ENCODE measurements around the gene KLK10.
"Not testable (repeated sequence)": the region's sequence is repeated elsewhere in the genome, so short reads cannot be mapped to it uniquely, and the experiment has no call there.

The KLK10 gene

DNA sequence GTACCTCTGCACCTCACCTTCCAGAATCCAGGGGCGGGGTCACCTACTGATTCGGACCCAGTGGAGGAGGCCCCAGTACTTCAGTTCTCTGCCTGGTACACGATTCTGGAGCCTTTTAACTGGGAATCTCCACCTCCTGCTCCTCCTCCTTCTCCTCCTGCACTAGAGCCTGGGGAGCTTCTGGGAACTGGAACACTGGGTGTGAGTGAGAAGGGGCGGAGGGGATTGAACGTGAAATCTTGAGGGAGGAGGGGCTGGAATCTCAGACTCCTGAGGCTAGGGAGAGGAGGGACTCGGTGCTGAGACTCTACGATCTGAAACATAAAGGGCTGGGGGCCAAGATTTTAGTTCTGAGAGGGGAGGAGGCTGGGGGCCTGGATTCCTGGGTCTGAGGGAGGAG, 18.0 kb downstream of the KLK10 start, which contains the start of gene KLK8:
Gene KLK8, minus strand, starts transcription at position 90 of the 400 bp plus-strand sequence. CDS start 437 bp downstream, outside the sequence.
- DNase-seq, result no peak

DNA sequence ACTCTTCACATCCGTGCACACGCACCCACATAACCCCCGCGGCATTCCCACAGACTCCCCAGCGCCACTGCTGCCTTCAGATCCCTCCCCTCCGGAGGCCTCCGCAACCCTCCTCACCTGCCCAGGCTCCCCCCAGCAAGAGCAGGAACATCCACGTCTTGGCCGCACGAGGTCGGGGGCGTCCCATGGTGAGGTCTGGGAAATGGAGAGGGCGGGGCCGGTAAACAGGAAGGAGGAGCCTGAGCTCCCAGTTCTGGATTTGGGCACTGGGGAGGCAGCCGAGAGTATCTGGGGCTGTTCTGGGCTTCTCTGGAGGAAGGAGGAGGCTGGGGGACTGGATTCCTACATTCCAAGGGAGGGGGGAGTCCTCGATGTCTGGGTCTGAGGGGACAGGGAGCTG, 18.5 kb downstream of the KLK10 start:
- DNase-seq, result no peak

DNA sequence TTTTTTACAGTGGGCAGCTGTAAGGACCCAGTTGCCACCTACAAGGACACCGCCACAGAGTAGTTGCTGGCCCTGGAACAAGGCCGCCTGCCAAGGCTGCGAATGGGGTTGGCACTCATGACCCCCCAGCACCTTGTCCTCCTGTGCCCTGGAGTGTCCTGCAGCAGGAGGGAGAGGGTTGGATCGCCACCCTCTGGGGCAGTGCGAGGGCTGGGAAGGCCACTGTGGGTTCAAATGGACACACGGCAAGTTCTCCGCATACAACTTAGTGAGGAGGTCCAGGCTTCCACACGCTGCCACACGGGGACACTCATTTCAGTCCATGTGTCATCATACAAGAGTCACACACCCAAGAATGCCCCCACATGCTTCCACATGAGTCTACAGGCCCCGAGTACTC, 19.1 kb downstream of the KLK10 start:
- DNase-seq, result no peak

DNA sequence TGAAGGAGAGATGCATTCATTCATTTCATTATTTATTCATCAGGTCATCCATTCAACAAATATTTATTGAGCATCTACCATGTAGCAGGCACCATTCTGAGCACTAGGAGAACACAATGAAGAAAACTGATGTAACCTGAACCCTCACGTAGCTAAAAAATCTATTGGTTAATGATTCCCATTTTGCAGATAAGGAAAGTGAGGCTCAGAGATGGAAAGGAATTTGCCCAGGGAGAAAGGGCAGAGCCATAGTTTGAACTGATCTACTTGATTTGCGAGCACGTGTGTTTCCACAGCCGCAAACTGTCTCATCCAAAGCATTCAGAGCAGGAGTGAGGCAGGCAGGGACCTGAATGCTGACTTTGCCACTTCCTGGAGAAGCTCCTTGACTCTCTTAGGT, 20.8 kb downstream of the KLK10 start:
- DNase-seq, result no peak

DNA sequence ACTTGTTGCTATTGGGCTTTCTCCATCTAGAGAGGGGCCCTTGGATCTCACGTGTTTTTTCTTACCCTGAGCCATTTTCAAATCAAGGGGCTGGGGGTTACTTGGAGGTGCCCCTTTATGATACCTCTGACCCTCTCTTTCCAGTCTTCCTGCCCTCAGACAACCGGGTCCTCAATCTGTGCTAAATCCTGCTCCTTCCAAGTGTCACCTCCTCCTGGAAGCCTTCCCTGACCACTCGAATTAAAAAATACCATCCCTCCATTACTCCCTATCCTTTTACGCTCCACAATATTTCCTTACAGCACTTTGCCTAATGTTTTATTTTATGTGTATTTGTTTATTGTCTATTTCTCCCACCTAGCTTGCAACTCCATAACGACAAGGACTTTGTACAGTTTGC, 21.4 kb downstream of the KLK10 start:
- no peak for DNase-seq

DNA sequence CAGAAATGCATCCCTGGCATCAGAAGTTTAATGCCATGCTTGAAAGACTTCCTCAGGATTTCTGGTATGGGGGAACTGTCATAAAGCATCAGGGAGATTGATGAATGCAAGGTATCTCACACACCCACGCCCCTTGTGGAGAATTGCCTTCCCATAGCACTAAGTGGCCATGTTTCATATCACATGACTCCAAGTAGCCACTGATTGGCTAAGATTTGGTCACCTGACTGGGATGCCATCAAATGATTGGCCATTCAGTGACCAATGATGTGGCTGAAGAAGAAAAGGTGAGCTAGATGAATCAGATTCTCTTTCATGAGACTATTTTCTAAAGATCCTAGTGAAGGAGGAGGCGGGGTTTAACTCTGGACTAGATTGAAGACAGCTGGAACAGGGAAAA, 25.4 kb downstream of the KLK10 start:
- DNase-seq, result no peak

DNA sequence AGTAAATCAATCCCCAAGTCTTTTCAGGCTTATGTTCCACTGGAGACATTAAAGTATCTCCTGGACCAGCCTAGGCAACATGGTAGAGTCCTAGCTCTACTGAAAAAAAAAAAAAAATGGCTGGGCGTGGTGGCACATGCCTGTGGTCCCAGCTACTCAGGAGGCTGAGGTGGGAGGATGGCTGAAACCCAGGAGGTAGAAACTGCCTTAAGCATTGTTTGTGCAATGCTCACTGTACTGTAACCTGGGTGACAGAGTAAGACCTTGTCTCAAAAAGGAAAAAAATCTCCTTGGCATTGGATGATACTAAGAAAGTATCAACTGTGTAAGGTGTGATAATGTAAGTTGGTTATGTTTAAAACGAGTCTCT, 26.9 kb downstream of the KLK10 start:
- no peak for DNase-seq

DNA sequence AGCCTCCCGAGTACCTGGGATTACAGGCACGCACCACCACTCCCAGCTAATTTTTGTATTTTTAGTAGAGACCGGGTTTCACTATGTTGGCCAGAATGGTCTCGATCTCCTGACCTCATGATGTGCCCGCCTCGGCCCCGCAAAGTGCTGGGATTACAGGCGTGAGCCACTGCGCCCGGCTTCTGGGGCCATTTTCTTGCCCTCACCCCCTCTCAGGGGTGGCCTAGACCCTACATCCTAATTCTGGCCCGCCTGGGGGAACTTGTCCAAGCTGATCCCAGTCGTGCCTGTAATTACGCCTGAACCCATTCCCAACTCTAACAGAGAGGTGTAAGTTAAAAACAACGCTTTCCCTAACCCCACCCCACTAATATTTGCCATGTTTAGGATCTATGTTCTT, 35.1 kb downstream of the KLK10 start:
- DNase-seq, result not testable (repeated sequence)

DNA sequence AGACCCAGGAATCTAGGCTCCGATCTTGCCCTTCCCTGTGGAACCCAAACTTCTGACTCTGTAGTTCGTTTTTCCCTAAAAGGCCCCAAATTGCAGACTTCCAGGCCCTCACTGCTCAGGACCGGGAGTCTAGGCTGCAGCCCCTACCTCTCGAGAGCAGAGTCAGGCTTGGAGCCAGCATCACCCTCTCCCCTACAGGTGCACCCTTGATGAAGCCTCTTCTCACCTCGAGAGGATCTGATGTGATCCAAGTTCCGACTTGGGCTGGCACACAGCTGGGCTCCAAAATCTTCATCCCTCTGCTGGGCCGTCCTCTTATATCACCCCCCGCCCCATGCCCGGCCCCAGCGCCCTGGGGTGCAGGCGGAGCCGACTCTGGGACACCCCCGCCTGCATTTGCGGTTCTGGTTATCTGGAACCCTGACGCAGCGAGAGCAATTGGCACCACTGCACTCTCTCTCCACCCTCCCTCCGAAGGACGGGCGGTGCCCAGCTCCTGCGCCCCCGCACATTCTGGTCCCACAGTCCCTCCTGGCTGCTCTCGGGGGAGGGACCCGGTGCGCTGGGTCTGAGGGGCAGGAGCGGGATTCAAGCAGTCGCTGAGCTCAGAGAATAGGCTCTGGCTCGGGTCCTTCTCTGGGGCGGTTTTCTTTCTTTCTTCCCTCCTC, 35.8 kb downstream of the KLK10 start, which contains the start of gene KLK7:
Gene KLK7, minus strand, starts transcription at position 293 of the 668 bp plus-strand sequence. CDS start 1,518 bp downstream, outside the sequence.
- DNase-seq, result no peak

DNA sequence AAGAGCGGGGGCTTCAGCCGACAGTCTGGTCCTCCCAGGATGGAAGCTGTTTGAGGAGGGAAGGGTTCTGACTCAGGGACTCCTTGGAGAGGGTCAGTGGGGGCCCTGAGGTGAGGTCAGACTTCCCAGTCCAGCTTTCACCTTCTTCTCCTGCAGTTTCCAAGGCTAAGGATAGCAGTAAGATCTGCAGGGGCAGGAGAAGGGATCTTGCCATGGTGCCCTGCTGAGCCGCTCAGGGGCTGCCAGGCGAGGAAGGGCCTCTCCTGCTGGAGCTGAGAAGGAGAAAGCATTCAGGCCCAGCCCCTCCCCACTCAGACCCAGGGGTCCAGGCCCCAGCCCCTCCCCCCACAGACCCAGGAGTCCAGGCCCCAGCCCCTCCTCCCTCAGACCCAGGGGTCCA, 37.3 kb downstream of the KLK10 start:
- no peak for DNase-seq

DNA sequence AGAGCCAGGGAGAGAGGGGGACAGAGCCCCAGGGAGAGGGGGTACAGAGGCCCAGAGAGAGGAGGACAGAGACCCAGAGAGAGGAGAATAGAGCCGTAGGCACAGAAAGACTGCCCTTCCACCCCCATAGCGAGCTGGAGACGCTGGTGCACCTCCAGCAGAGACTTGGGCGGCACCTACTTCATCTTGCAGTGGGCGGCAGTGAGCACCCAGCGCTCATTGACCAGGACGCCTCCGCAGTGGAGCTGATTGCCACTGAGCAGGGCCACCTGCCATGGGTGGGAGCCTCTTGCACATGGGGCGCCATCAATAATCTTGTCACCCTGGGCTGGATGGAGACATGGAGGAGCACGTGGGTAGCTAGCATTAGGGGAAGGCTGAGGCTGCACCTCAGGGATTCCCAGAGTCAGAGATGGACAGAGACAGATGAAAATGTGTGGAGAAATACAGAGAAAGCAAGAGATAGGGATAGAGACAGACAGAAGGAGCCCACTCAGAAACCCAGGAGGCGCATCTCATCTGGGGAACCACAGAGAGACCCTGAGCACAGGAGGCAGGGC, 37.8 kb downstream of the KLK10 start:
- no peak for DNase-seq

DNA sequence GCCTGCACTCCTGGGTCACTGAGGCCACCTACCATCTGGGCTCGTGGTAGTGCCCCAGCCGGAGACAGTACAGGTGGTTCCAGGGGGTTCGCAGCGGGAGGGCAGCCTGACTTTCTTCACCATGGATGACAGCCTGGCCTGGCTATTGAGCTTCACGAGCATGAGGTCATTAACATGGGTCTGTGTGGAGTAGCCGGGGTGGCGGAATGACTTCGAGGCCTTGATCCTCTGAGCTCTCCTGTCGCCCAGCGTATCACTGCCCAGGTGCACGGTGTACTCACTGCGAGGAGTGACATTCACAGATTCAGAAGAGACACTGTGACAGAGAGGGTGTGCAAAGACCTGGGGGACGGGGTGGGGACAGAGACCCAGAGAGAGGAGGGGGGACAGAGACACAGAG, 39.3 kb downstream of the KLK10 start:
- DNase-seq, result no peak

DNA sequence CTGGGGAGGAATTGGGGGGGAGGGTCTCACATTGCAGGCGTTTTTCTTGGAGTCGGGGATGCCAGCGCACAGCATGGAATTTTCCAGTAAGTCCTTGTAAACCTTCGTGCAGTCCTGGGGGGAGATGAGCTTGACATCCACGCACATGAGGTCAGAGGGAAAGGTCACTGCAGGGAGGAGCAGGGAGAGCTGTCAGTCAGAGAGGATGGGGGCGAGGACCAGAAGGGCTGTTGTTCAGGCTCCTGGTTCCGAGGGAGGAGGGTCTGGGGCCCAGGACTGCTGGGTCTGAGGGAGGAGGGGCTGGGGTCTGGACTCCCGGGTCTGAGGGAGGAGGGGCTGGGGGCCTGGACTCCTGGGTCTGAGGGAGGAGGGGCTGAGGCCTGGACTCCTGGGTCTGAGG, 39.8 kb downstream of the KLK10 start:
- DNase-seq, result no peak

DNA sequence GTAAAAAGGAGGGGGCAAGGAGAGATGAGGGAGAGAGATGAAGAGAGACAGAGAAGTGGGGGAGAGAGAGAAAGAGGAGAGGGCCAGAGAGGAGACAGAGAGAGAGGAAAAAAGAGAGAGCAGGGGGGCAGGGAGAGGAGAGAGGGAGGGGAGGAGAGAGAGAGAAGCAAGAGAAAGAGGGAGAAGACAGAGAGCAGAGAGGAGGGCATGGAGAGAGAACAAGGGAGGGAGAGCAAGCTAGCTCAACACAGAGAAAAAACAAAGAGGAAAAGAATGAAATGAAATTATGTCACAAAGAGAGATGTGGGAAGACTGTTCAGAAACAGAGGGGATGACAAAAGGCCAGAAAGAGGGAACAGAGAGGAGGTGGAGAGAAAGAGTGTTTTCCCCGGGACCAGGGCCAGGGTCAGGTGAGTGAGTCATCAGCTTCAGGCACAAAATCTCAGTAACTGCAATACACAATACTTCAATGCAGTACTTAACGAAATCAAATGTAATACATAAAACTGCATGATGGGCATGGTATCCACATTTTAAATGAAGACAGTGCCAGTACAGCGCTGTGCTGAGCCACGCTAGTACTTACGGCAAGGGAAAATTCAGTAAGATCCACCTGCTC, 40.6 kb downstream of the KLK10 start:
- DNase-seq, result no peak

DNA sequence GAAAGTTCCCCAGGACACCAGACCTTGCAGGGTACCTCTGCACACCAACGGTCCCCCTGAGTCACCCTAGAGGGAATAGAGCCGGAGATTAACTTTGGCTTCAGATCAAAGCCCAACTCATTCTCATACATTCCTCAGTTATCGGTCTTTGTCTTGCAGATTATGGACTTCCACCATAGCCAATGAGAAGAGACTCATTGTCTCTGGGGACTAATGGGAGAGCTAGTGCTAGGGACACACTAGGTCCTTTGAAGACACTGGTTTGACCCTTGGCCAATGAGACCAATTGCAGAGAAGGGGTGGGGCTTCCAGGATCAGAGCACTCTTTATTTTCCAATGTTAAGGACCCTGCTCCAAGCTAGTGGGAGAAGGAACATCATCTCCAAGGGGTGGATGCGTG, 41.9 kb downstream of the KLK10 start:
- DNase-seq, result no peak

DNA sequence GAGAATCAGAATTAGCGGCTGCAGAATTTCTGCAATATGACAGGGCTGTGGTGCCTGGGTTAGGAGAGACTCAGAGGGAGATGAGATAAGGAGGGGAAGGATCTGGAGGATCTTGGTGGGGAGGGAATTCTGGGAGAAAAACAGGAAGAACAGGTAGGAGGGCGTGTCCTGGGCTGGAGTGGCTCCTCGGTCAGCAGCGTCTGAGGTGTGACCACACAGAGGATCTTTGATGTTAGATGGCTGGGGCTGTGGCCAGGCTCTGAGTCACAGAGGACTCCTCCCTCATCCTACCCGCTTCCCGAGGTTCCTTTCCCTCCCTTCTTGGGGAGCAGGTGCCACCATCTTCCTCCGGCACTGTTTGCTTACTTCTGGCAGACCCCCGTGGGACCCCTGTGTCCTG, 43.7 kb downstream of the KLK10 start:
- no peak for DNase-seq

DNA sequence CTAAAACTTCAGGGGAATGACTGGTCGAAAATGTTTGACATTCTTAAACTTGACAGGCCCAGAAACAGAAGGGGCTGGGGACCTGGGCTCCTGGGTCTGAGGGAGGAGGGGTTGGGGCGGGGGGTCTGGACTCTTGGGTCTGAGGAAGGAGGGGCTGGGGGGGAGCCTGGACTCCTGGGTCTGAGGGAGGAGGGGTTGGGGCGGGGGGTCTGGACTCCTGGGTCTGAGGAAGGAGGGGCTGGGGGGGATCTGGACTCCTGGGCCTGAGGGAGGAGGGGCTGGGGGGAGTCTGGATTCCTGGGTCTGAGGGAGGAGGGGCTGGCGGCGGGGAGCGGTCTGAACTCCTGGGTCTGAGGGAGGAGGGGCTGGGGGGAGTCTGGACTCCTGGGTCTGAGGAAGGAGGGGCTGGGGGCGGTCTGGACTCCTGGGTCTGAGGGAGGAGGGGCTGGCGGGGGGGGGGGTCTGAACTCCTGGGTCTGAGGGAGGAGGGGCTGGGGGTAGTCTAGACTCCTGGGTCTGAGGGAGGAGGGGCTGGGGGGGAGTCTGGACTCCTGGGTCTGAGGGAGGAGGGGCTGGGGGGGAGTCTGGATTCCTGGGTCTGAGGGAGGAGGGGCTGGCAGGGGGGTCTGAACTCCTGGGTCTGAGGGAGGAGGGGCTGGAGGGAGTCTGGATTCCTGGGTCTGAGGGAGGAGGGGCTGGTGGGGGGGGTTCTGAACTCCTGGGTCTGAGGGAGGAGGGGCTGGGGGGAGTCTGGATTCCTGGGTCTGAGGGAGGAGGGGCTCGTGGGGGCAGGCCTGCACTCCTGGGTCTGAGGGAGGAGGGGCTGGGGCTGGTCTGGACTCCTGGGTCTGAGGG, 44.6 kb downstream of the KLK10 start:
- no peak for DNase-seq

DNA sequence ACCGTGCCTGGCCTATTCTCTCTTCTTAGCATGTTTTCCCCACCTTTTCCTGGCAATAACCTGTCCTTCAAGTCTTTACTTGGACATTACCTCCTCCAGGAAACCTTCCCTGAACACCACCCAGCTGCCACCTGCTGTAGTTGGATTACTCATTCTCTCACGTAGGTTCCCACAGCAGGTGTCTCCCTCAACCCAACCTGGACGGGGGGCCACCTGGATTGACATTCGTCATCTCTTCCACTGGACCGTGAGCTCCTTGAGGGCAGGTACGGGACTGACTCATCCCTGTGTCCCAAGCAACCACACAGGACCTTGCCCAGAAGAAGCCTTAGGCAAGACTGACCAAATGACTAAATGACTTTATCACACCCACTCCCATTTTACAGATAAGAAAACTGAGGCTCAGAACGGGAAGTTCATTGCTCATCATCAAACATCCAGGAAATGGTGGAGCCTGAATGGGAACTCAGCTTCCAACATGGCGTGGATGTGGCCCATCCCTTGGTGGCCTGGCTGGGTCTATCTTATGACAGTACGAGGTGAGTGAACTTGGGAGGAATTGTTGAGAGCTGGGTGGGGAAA, 46.6 kb downstream of the KLK10 start:
- no peak for DNase-seq

DNA sequence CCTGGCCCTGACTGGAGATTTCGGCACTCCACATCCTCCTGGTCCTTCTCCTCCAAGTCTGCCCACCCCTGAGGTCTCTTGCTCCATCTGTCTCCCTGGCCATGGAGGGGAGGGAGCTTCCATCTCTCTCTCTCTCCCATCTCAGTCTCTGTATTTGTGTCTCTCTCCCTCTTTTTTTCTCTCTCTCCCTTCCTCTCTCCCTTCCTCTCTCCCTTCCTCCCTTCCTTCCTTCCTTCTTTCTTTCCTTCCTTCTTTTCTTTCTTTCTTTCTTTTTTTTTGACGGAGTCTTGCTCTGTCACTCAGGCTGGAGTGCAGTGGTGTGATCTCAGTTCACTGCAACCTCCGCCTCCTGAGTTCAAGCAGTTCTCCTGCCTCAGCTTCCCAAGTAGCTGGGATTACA, 49.7 kb downstream of the KLK10 start:
- DNase-seq, result not testable (repeated sequence)

DNA sequence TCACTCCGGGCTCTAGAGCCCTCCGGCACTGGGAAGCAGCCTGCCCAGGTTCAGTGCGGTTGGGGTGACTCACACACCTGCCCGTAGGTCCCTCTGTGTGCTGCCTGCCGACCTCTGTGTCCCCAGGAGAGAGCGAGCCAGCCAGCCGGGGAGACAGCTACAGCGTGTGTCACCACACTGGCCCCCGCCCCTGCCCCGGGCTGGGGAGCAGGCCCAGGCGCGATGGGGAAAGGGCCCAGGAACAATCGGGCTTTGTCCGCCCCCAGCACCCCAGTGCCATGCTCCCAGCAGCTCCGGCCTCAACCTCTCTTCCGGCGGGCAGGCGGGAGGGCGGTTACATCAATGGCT, 50.1 kb downstream of the KLK10 start, which contains the start of gene KLK6:
Gene KLK6, minus strand, starts transcription at position 179 of the 348 bp plus-strand sequence. CDS start 1,487 bp downstream, outside the sequence.
- no peak for DNase-seq

DNA sequence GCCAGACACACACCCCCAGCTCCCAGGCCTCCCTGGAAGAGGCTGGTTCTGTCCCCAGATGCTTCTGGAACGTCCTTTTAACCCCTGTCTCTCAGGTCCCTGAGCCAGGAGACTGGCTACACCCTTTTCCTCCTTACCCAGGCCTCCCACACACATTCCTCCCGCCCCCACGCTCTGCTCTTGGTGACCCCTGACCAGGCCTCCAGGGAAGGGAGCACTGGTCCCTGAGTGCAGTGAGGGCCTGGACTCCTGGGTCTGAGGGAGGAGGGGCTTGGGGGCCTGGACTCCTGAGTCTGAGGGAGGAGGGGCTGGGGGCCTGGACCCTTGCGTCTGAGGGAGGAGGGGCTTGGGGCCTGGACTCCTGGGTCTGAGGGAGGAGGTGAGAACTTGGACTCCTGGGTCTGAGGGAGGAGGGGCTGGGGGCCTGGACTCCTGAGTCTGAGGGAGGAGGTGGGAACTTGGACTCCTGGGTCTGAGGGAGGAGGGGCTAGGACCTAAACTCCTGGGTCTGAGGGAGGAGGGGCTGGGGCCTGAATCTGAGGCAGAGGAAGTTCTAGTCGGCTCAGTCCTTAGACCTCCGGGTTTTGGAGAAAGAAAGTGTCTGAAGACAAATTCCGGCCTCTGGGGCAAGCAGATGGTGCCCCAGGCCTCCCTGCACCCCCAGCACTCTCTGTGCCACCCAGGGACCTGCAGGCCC, 50.6 kb downstream of the KLK10 start:
- DNase-seq, result no peak

DNA sequence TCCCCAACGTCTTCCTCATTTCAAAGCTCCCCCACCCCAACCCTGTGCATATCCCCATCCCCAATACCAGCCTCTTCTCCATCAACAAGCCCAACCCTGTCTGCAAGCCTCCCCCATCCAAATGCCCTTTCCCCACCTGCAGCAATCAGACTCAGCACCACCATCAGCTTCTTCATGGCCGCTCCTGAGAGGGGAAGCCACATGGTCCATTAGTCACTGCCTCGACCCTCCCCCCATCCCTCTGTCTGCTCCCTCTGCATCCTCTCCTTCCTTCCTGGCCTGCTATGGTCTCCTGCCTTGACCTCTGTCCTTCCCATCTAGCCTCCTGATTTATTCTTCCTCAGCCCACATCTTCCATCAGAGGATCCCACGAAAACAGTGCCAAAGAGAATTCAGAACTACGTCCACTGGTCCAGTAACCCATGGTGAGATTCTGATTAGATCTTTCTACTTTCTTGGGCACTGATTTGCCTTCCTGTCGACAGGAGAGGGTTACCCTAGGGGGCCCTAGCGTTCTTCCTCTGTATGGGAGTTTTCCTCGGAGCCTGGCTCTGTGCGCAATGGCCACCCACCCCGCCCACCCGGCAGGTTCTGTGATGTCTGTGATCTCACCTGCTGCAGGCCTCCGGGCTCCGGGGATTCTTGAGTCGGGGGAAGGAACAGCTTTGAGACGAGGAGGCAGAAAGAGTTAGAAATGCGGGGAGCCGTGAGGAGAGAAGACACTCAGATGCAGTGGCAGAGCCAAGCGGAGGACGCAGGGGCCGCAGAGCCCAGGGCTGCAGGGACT, 51.4 kb downstream of the KLK10 start:
- DNase-seq, result no peak
